Vagina (tissue), 2 donors: ENCODE measurements around the gene BAHCC1. TPM values are rescaled to one million over a fixed set of nuclear protein-coding genes. Genes with fewer than 3 reads are reported as not detected.

Source experiments
- DNase-seq, 2 donors: peaks; one replicate each; pipeline ENCODE4 v3.0.0-alpha.2; 2017; ENCODE audit errors: extremely low spot score in 2 of 2
- H3K27ac ChIP-seq: fragments of 200-600 bp; sonication (generic); one replicate; pipeline ENCODE4 v1.5.1; 2019
- H3K27me3 ChIP-seq: fragments of 200-600 bp; sonication (generic); one replicate; pipeline ENCODE4 v1.5.1; 2019
- H3K36me3 ChIP-seq, 2 donors: fragments of 200-600 bp; sonication (generic); one replicate each; pipeline ENCODE4 v1.5.1; 2017 to 2019
- H3K4me1 ChIP-seq: fragments of 200-600 bp; sonication (generic); one replicate; pipeline ENCODE4 v1.5.1; 2019
- H3K4me3 ChIP-seq, 2 donors: fragments of 200-600 bp; sonication (generic); 1 replicate in 1 of 2; 2 replicates in 1 of 2; pipeline ENCODE4 v1.5.1; 2016 to 2019
- H3K9me3 ChIP-seq: fragments of 200-600 bp; sonication (generic); one replicate; pipeline ENCODE4 v1.5.1; 2019
- POLR2A ChIP-seq, 2 donors: fragments of 450-650 bp; IDR thresholded peaks; one replicate each; pipeline ENCODE4 v1.6.1; 2017; ENCODE audit warnings: antibody characterized with exemption in 2 of 2, mild to moderate bottlenecking in 2 of 2, moderate library complexity in 2 of 2
- POLR2AphosphoS5 ChIP-seq, 2 donors: sonication (generic); formaldehyde crosslinking; IDR thresholded peaks; one replicate each; pipeline ENCODE4 v1.9.0; 2017; ENCODE audit warnings: antibody characterized with exemption in 2 of 2, mild to moderate bottlenecking in 2 of 2, low read depth in 1 of 2; ENCODE audit not compliant: insufficient read depth in 1 of 2
- intact Hi-C: fragments of 100-400 bp; cut with DNase I; formaldehyde crosslinking; loops from one replicate; pipeline ENCODE4 v1.15.1; 2023
- total RNA-seq: library from RNA; depleted of rRNA; stranded (reverse); fragments of >200 nt; gene quantifications from one replicate; pipeline ENCODE4 v1.2.3, GENCODE V29; 2016
- TF ChIP-seq, protein P1 (sequence below), 3 experiments: fragments of 450-650 bp in 2 of 3; fragments of 200-600 bp in 1 of 3; sonication (generic) in 1 of 3; IDR thresholded peaks; one replicate each; pipeline ENCODE4 v1.5.1; 2017 to 2019; ENCODE audit warnings: antibody characterized with exemption in 3 of 3, mild to moderate bottlenecking in 2 of 3, moderate library complexity in 2 of 3

The BAHCC1 gene
- total RNA-seq, 1 donor from 2014 or later: 9.1 TPM

DNA sequence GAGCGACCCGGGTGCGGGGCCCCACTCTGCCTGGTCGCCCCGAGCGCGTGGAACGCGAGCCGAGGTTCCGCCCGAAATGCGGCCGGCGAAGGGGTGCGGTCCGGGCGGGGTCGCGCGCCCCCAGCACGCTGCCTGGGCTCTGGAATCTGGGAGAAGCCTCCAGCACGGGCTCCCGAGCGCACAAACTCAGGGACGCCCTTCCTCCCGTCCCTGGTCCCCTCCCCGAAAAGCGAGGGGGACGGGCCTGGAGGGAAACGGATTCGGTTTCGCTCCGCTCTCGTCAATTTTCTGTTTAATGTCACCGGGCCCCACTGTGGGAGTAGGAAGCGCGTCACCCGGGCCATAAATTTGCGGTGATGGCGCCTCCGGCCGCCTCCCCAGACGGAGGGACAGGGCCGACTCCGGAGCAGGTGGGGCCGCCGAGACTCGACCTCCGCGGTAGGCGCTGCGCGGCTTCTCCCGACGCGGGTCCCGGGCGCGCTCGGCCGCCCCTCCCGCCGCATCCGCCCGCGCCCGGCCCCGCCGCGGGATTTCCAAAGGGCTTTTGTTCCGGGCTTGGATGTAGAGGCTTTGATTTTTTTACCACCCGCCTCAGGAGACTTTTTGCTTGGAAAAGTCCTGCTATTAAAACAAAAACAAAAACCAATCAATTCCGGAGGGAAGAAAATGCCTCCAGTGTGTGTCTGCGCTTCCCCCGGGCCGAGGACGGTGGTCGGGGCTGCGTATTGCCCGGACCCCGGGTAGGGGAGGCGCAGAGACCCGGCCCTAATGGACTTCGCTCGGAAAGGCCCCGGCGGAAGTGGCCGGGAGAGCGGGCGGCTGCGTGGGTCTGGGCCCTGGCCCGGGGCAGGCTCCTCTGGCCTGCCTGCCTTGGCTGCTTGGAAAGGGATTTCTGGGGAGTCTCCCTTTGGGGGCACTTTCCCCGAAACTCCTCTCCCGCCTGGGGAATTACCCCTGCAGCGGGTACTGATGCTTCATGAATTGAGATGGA, 7.9 kb upstream of the BAHCC1 start:
- H3K27me3 ChIP-seq: no peaks in the 10 kb centered on the region
- H3K4me1 ChIP-seq: peaks cover 55% of the 10 kb centered on the region
- intact Hi-C loops: no loop called here
- no peak for DNase-seq
- no peaks in the 10 kb centered on the region for H3K9me3 ChIP-seq
- peak overlapping the region; percentile 62 to 74 for H3K4me3 ChIP-seq
- no peaks in the 10 kb centered on the region for H3K36me3 ChIP-seq
- TF ChIP-seq, protein P1, sequence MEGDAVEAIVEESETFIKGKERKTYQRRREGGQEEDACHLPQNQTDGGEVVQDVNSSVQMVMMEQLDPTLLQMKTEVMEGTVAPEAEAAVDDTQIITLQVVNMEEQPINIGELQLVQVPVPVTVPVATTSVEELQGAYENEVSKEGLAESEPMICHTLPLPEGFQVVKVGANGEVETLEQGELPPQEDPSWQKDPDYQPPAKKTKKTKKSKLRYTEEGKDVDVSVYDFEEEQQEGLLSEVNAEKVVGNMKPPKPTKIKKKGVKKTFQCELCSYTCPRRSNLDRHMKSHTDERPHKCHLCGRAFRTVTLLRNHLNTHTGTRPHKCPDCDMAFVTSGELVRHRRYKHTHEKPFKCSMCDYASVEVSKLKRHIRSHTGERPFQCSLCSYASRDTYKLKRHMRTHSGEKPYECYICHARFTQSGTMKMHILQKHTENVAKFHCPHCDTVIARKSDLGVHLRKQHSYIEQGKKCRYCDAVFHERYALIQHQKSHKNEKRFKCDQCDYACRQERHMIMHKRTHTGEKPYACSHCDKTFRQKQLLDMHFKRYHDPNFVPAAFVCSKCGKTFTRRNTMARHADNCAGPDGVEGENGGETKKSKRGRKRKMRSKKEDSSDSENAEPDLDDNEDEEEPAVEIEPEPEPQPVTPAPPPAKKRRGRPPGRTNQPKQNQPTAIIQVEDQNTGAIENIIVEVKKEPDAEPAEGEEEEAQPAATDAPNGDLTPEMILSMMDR (IDR thresholded peaks at IDR 0.05): no peak
- TF ChIP-seq POLR2AphosphoS5 (IDR thresholded peaks at IDR 0.05; ENCODE audit: insufficient read depth in 1 of 2, low read depth in 1 of 2) (peak in 1 of 2 donors; percentile 63), POLR2A (IDR thresholded peaks at IDR 0.05) (peak in 1 of 2 donors; percentile 16)
- peak overlapping the region; percentile 89 for H3K27ac ChIP-seq

DNA sequence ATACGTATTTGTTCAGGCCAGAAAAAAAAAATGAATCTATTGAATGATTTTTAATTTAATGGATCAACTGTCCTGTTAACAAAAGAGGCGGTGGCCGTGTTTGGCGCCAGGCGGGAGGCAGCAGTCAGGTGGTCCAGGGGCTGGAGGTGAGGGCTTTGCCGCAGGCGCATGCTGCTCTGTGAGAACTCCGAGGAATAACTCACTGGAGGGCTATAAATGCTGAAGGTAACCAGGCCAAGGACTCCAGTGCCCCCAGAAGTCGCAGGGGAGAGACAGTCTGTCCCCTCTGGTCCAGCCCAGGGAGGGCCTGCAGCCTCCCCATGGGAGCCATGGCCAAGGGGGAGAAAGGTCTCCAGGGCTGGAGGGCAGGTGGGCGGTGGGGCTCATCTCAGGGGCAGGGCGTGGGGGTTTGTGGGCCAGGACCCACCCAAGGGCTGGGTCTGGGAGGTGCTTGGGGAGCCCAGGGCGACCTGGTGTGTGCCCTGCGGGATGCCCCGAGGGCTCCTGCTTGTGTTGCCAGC, 7.1 kb upstream of the BAHCC1 start:
- intact Hi-C loops: no loop called here
- peak overlapping the region; percentile 89 for H3K27ac ChIP-seq
- H3K27me3 ChIP-seq: no peaks in the 10 kb centered on the region
- H3K4me1 ChIP-seq: peaks cover 61% of the 10 kb centered on the region
- H3K9me3 ChIP-seq: no peaks in the 10 kb centered on the region
- DNase-seq: no peak
- H3K4me3 ChIP-seq: peak overlapping the region; percentile 62 to 74
- H3K36me3 ChIP-seq: no peaks in the 10 kb centered on the region
- no peak for TF ChIP-seq POLR2A (IDR thresholded peaks at IDR 0.05)
- TF ChIP-seq POLR2AphosphoS5 (IDR thresholded peaks at IDR 0.05; ENCODE audit: insufficient read depth in 1 of 2, low read depth in 1 of 2): peak in 1 of 2 donors; percentile 11

DNA sequence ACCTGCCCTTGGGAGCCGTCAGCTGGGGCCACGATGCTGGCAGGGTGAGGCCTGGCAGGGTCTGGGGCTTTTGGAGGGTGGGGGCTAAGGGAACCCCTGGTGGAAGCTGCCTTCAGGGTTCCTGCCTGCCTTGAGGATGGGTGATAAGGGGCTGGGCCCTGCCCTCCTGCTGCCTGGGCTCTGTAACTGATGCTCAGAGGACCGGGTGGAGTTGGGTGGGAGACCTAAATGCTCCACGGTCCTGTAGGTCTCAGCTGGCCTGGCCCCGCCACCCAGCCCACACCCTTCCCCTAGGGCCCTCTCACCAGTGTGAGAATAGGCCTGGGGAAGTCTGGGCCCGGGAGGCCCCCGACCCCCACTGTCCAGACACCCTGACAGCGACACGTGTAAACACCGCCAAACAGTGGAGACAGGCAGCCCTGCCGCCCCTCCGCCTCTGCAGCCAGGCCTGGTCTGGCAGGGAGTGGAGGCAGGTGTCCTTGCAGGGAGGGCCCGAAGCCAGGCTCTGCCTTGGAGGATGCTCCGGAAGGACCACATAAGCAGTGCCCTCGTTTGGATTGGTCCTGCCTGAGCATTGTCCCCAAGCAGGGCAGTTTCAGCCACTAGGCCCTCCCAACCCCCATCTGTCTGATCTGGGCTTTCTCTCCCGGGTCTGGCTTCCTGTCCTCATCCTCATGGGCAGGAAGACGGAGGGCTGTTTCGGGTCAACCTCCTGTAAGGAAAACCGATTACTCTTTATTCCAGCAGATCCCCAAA, 6.5 kb upstream of the BAHCC1 start:
- peaks cover 61% of the 10 kb centered on the region for H3K4me1 ChIP-seq
- peak overlapping the region; percentile 89 for H3K27ac ChIP-seq
- intact Hi-C loops: no loop called here
- no peak overlapping the region for H3K4me3 ChIP-seq
- TF ChIP-seq POLR2A (IDR thresholded peaks at IDR 0.05): no peak
- TF ChIP-seq POLR2AphosphoS5 (IDR thresholded peaks at IDR 0.05; ENCODE audit: insufficient read depth in 1 of 2, low read depth in 1 of 2): no peak
- TF ChIP-seq, protein P1 (IDR thresholded peaks at IDR 0.05): no peak
- H3K27me3 ChIP-seq: no peaks in the 10 kb centered on the region
- DNase-seq: no peak
- H3K9me3 ChIP-seq: no peaks in the 10 kb centered on the region
- H3K36me3 ChIP-seq: no peaks in the 10 kb centered on the region

DNA sequence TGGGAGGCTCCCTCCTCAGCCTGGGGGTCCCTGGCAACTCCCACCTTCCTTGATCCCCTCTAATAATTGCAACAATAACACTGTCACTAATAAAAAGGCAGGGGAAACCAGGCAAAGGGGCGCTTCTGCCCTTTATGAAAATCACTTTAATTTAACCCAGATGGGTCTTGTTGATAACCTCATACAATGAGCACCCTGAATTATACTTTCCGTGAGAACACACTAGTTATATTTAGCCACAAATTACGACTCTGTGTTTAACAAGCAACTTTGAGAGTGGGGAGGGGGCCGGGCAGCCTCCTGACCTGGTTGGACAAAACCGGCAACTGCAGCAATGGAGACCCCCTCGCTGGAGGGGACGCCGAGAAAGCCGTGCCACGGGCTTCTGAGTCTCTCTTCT, 5.7 kb upstream of the BAHCC1 start:
- Histone ChIP-seq H3K36me3 (no peaks in the 10 kb centered on the region), H3K27me3 (no peaks in the 10 kb centered on the region), H3K27ac (peak overlapping the region; percentile 89), H3K4me1 (peaks cover 66% of the 10 kb centered on the region), H3K9me3 (no peaks in the 10 kb centered on the region), H3K4me3 (no peak overlapping the region)
- TF ChIP-seq POLR2AphosphoS5 (IDR thresholded peaks at IDR 0.05; ENCODE audit: insufficient read depth in 1 of 2, low read depth in 1 of 2) (no peak), POLR2A (IDR thresholded peaks at IDR 0.05) (no peak)
- TF ChIP-seq, protein P1 (IDR thresholded peaks at IDR 0.05): no peak
- intact Hi-C loops: no loop called here
- no peak for DNase-seq
